WTC11 (cell line): ENCODE measurements around the gene CRELD1. TPM values are rescaled to one million over a fixed set of nuclear protein-coding genes. Genes with fewer than 3 reads are reported as not detected.

Experiments used
- ATAC-seq: fragments of 200-7000 bp; cut with Tn5 transposase; 2 replicates; pipeline ENCODE4 v1.10.0; 2021; ENCODE audit warnings: mild to moderate bottlenecking, moderate library complexity
- CTCF ChIA-PET: fragments of 300-600 bp; sonication (Branson Sonifier 250); formaldehyde crosslinking; loops from one replicate; lab custom pipeline; 2021; ENCODE audit warnings: antibody characterized with exemption; lab: Charles Lee
- POLR2A ChIA-PET: fragments of 350-600 bp; sonication (Branson Sonifier 250); formaldehyde crosslinking; loops from one replicate; lab custom pipeline; 2021; ENCODE audit warnings: antibody characterized with exemption; lab: Charles Lee
- DNase-seq: peaks from one replicate; pipeline ENCODE4 v3.0.0; 2021; ENCODE audit warnings: low spot score
- H3K27ac Mint-ChIP-seq: 2 replicates; pipeline ENCODE4 v1.8.0; 2021; ENCODE audit warnings: mixed read lengths
- H3K27me3 Mint-ChIP-seq: 2 replicates; pipeline ENCODE4 v1.8.0; 2021; ENCODE audit warnings: low read depth, mild to moderate bottlenecking, moderate library complexity, mixed read lengths
- H3K36me3 Mint-ChIP-seq: 2 replicates; pipeline ENCODE4 v1.8.0; 2021; ENCODE audit warnings: mixed read lengths
- H3K4me1 Mint-ChIP-seq: 2 replicates; pipeline ENCODE4 v1.8.0; 2022; ENCODE audit warnings: mixed read lengths
- H3K4me3 Mint-ChIP-seq: 2 replicates; pipeline ENCODE4 v1.8.0; 2021; ENCODE audit warnings: mild to moderate bottlenecking, moderate library complexity, mixed read lengths
- H3K9me3 Mint-ChIP-seq: 2 replicates; pipeline ENCODE4 v1.8.0; 2021; ENCODE audit warnings: mixed read lengths
- AR ChIP-seq: fragments of 250-450 bp; sonication (Bioruptor Pico); IDR thresholded peaks from 2 replicates; pipeline ENCODE4 v1.9.0; 2021; ENCODE audit warnings: mild to moderate bottlenecking
- E2F1 ChIP-seq: sonication (generic); formaldehyde crosslinking; IDR thresholded peaks from 2 replicates; pipeline ENCODE4 v1.8.0; 2022; ENCODE audit warnings: mild to moderate bottlenecking, missing genetic modification reagents
- ERG ChIP-seq: fragments of 250-450 bp; sonication (Bioruptor Pico); IDR thresholded peaks from 2 replicates; pipeline ENCODE4 v1.8.0; 2021; ENCODE audit warnings: mild to moderate bottlenecking
- GTF2I ChIP-seq: fragments of 250-450 bp; sonication (Bioruptor Pico); conservative IDR thresholded peaks from 2 replicates; pipeline ENCODE4 v1.4.0; 2021; ENCODE audit warnings: mild to moderate bottlenecking
- JAZF1 ChIP-seq: fragments of 250-450 bp; sonication (Bioruptor Pico); IDR thresholded peaks from 2 replicates; pipeline ENCODE4 v1.9.0; 2021; ENCODE audit warnings: moderate library complexity, mild to moderate bottlenecking, inconsistent platforms
- JUN ChIP-seq: sonication (generic); formaldehyde crosslinking; IDR thresholded peaks from 2 replicates; pipeline ENCODE4 v1.8.0; 2023; ENCODE audit warnings: mild to moderate bottlenecking, missing genetic modification reagents
- NR2C2 ChIP-seq: sonication (generic); formaldehyde crosslinking; IDR thresholded peaks from 2 replicates; pipeline ENCODE4 v1.8.0; 2022; ENCODE audit warnings: mild to moderate bottlenecking, missing genetic modification reagents
- NR3C1 ChIP-seq: sonication (generic); formaldehyde crosslinking; conservative IDR thresholded peaks from 2 replicates; pipeline ENCODE4 v1.8.1; 2023; ENCODE audit warnings: low read depth, mild to moderate bottlenecking, missing genetic modification reagents
- PRDM15 ChIP-seq: sonication (generic); formaldehyde crosslinking; IDR thresholded peaks from 2 replicates; pipeline ENCODE4 v1.8.0; 2022; ENCODE audit warnings: missing genetic modification reagents
- PRRX2 ChIP-seq: fragments of 250-450 bp; sonication (Bioruptor Pico); IDR thresholded peaks from 2 replicates; pipeline ENCODE4 v1.8.0; 2021; ENCODE audit warnings: mild to moderate bottlenecking
- RELA ChIP-seq: sonication (generic); formaldehyde crosslinking; IDR thresholded peaks from 2 replicates; pipeline ENCODE4 v1.8.1; 2022; ENCODE audit warnings: missing genetic modification reagents, mild to moderate bottlenecking, borderline replicate concordance
- USF1 ChIP-seq: sonication (generic); formaldehyde crosslinking; IDR thresholded peaks from 2 replicates; pipeline ENCODE4 v1.8.0; 2022; ENCODE audit warnings: mild to moderate bottlenecking, missing genetic modification reagents
- ZNF317 ChIP-seq: sonication (generic); formaldehyde crosslinking; IDR thresholded peaks from 2 replicates; pipeline ENCODE4 v1.8.1; 2023; ENCODE audit warnings: low read depth, mild to moderate bottlenecking, moderate library complexity, missing genetic modification reagents, borderline replicate concordance
- ZNF512 ChIP-seq: sonication (generic); formaldehyde crosslinking; IDR thresholded peaks from 2 replicates; pipeline ENCODE4 v1.8.1; 2022; ENCODE audit warnings: missing genetic modification reagents, borderline replicate concordance
- ZNF671 ChIP-seq: fragments of 250-450 bp; sonication (Bioruptor Pico); IDR thresholded peaks from 2 replicates; pipeline ENCODE4 v1.8.0; 2021; ENCODE audit warnings: mild to moderate bottlenecking
- total RNA-seq: library from RNA; stranded (reverse); gene quantifications from 3 replicates; pipeline ENCODE4 v1.2.3, GENCODE V29; 2021

Gene CRELD1
- total RNA-seq, 1 experiment from 2014 or later, result 18.8 TPM

- H3K4me3 Mint-ChIP-seq, result no peak overlapping the region; the same call in 1 of the 2 replicates
- TF ChIP-seq JAZF1 (CRISPR knock-in tag), result no peak
- TF ChIP-seq ZNF512, result no peak
- no peak for TF ChIP-seq GTF2I (CRISPR knock-in tag)
- TF ChIP-seq ZNF317 (CRISPR knock-in tag), result no peak
- no peak for TF ChIP-seq AR (CRISPR knock-in tag)
- TF ChIP-seq ERG (CRISPR knock-in tag), result no peak
- no peak for TF ChIP-seq JUN (CRISPR knock-in tag)
- TF ChIP-seq RELA, result no peak
- TF ChIP-seq NR3C1 (CRISPR knock-in tag), result no peak
- no peak for TF ChIP-seq USF1 (CRISPR knock-in tag)
- TF ChIP-seq ZNF671, result no peak
- ChIA-PET POLR2A (no interaction called here), CTCF (interaction anchor here (4.5 kb wide), 1 partner anchor 16 kb away, joined by 143 read pairs; the partner anchor contains the start of gene CRELD1)
- peaks cover 3% of the 10 kb centered on the region; the same call in 1 of the 2 replicates for H3K36me3 Mint-ChIP-seq
- ATAC-seq (no peak), DNase-seq (no peak)
- peaks cover 6% of the 10 kb centered on the region for H3K4me1 Mint-ChIP-seq
- no peaks in the 10 kb centered on the region for H3K9me3 Mint-ChIP-seq
- H3K27ac Mint-ChIP-seq, result no peak overlapping the region
- H3K27me3 Mint-ChIP-seq, result peaks cover 13% of the 10 kb centered on the region
Observed at GRCh38 chr3:9948586-9948985, 15.0 kb downstream of the CRELD1 start.

- no peak overlapping the region for H3K4me3 Mint-ChIP-seq
- ChIA-PET CTCF (interaction anchor here (4.5 kb wide), 1 partner anchor 16 kb away, joined by 143 read pairs; the partner anchor contains the start of gene CRELD1), POLR2A (no interaction called here)
- ATAC-seq (no peak), DNase-seq (no peak)
- no peak overlapping the region for H3K27ac Mint-ChIP-seq
- peaks cover 14% of the 10 kb centered on the region for H3K27me3 Mint-ChIP-seq
- peaks cover 3% of the 10 kb centered on the region; the same call in 1 of the 2 replicates for H3K36me3 Mint-ChIP-seq
- no peaks in the 10 kb centered on the region for H3K9me3 Mint-ChIP-seq
- H3K4me1 Mint-ChIP-seq, result peaks cover 7% of the 10 kb centered on the region
- TF ChIP-seq ERG (CRISPR knock-in tag), result no peak
- TF ChIP-seq NR2C2 (CRISPR knock-in tag), result no peak
- TF ChIP-seq PRRX2 (CRISPR knock-in tag), result no peak
- TF ChIP-seq ZNF317 (CRISPR knock-in tag), result no peak
- no peak for TF ChIP-seq USF1 (CRISPR knock-in tag)
- TF ChIP-seq AR (CRISPR knock-in tag), result no peak
- TF ChIP-seq PRDM15 (CRISPR knock-in tag), result no peak
- no peak for TF ChIP-seq E2F1 (CRISPR knock-in tag)
Observed at GRCh38 chr3:9949115-9949514, 15.5 kb downstream of the CRELD1 start.
